ENCODE data around the gene CHST13. TPM values are rescaled to one million over a fixed set of nuclear protein-coding genes. Genes with fewer than 3 reads are reported as not detected.

The CHST13 gene
- polyA plus RNA-seq, 3 donors, result 16.6 to 41.8 (median 39.2) TPM

DNA sequence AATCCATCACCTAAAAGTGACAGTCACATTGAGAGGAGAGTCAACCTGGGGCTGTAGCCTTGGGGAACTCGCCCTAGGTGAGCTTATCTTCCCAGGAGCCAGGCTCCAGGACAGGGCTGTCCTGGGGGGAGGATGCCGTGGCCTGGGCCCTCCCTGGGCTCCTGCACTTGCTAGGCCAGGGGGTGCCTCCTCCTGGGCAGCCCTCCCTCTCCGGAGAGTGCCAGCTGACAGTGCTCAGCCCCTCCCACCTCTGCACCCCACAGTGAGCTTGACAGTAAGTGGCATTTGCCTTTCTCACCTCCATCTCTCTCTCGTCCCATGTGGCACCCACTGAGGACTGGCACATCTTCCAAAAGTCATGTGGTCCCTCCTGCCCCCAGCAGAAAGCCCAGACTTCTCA, 25.5 kb upstream of the CHST13 start:
- no peak overlapping the region for H3K9ac ChIP-seq (ENCODE audit: insufficient read depth, low read length, poor library complexity, severe bottlenecking)
- intact Hi-C loops (cut with micrococcal nuclease), result no loop called here
- WGBS (ENCODE audit: insufficient coverage), result 94% methylated on average over 4 of the region's 4 CpGs
- H4K20me1 ChIP-seq (ENCODE audit: insufficient read depth, low read length), result no peaks in the 10 kb centered on the region
- H3K36me3 ChIP-seq (replicated peaks in 1 of 2; ENCODE audit: control insufficient read depth in 1 of 2, insufficient read depth in 2 of 2, low read length in 2 of 2), result no peaks in the 10 kb centered on the region
- Mint-ChIP-seq H3K4me1 (peaks cover 3% of the 10 kb centered on the region), H3K27ac (no peak overlapping the region), H3K27me3 (ENCODE audit: low read depth in 3 of 3) (peaks cover 0 to 4% (median 4%) of the 10 kb centered on the region in 3 donors), H3K9me3 (no peaks in the 10 kb centered on the region), H3K4me3 (no peak overlapping the region), H3K36me3 (no peaks in the 10 kb centered on the region)
- DNase-seq, result no peak
- no peak overlapping the region for H3K4me3 ChIP-seq (replicated peaks in 1 of 3; ENCODE audit: low read depth in 2 of 3, low read length in 3 of 3)
- no peaks in the 10 kb centered on the region for H3K9me3 ChIP-seq (replicated peaks in 1 of 2; ENCODE audit: control insufficient read depth in 1 of 2, insufficient read depth in 1 of 2, low read length in 2 of 2)
- H3K4me2 ChIP-seq (replicated peaks; ENCODE audit: extremely low read depth, low read length, poor library complexity, severe bottlenecking), result no peak overlapping the region
- no peaks in the 10 kb centered on the region for H3K27me3 ChIP-seq (ENCODE audit: control insufficient read depth in 2 of 2, insufficient read depth in 2 of 2, low read length in 2 of 2)
- H2AFZ ChIP-seq (ENCODE audit: insufficient read depth, low read depth, low read length, poor library complexity, severe bottlenecking), result no peak overlapping the region
- TF ChIP-seq, protein P1, sequence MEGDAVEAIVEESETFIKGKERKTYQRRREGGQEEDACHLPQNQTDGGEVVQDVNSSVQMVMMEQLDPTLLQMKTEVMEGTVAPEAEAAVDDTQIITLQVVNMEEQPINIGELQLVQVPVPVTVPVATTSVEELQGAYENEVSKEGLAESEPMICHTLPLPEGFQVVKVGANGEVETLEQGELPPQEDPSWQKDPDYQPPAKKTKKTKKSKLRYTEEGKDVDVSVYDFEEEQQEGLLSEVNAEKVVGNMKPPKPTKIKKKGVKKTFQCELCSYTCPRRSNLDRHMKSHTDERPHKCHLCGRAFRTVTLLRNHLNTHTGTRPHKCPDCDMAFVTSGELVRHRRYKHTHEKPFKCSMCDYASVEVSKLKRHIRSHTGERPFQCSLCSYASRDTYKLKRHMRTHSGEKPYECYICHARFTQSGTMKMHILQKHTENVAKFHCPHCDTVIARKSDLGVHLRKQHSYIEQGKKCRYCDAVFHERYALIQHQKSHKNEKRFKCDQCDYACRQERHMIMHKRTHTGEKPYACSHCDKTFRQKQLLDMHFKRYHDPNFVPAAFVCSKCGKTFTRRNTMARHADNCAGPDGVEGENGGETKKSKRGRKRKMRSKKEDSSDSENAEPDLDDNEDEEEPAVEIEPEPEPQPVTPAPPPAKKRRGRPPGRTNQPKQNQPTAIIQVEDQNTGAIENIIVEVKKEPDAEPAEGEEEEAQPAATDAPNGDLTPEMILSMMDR (IDR thresholded peaks at IDR 0.05), result no peak
- no peaks in the 10 kb centered on the region for H3K4me1 ChIP-seq (ENCODE audit: control insufficient read depth in 1 of 2, insufficient read depth in 2 of 2, low read length in 2 of 2)
- no peaks in the 10 kb centered on the region for H3K79me2 ChIP-seq (ENCODE audit: insufficient read depth, low read length)
- no peak overlapping the region for H3K27ac ChIP-seq (ENCODE audit: low read depth in 1 of 2, low read length in 2 of 2)

DNA sequence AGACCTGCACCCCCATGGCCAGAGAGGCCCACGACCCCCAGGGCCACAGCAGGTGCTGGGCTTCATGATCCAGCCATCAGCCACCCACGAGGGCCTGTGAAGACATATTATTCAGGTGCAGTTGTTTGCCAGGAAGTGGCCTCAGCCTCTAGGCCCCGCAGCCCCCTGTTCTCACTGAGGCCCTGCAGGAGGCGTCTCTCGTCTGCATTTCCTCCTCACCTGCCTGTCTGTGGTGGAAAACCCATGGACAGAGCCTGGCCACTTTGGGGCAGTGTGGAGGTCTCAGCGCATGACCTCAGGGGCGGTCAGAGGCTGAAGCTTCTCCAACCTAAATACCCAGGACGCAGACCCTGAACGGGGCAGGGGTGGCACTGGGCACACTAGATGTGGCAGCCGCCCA, 25.0 kb upstream of the CHST13 start:
- no peaks in the 10 kb centered on the region for H3K4me1 ChIP-seq (ENCODE audit: control insufficient read depth in 1 of 2, insufficient read depth in 2 of 2, low read length in 2 of 2)
- H3K4me1 Mint-ChIP-seq, result peaks cover 3% of the 10 kb centered on the region
- TF ChIP-seq, protein P1 (IDR thresholded peaks at IDR 0.05), result no peak
- intact Hi-C loops (cut with micrococcal nuclease), result no loop called here
- no peak overlapping the region for H3K4me2 ChIP-seq (replicated peaks; ENCODE audit: extremely low read depth, low read length, poor library complexity, severe bottlenecking)
- H4K20me1 ChIP-seq (ENCODE audit: insufficient read depth, low read length), result no peaks in the 10 kb centered on the region
- no peaks in the 10 kb centered on the region for H3K36me3 Mint-ChIP-seq
- no peaks in the 10 kb centered on the region for H3K9me3 ChIP-seq (replicated peaks in 1 of 2; ENCODE audit: control insufficient read depth in 1 of 2, insufficient read depth in 1 of 2, low read length in 2 of 2)
- no peak for DNase-seq
- H3K4me3 Mint-ChIP-seq, result no peak overlapping the region
- H2AFZ ChIP-seq (ENCODE audit: insufficient read depth, low read depth, low read length, poor library complexity, severe bottlenecking), result no peak overlapping the region
- H3K27me3 ChIP-seq (ENCODE audit: control insufficient read depth in 2 of 2, insufficient read depth in 2 of 2, low read length in 2 of 2), result no peaks in the 10 kb centered on the region
- no peaks in the 10 kb centered on the region for H3K79me2 ChIP-seq (ENCODE audit: insufficient read depth, low read length)
- no peak overlapping the region for H3K27ac ChIP-seq (ENCODE audit: low read depth in 1 of 2, low read length in 2 of 2)
- no peak overlapping the region for H3K4me3 ChIP-seq (replicated peaks in 1 of 3; ENCODE audit: low read depth in 2 of 3, low read length in 3 of 3)
- H3K27ac Mint-ChIP-seq, result no peak overlapping the region
- WGBS (ENCODE audit: insufficient coverage), result 54% methylated on average over 8 of the region's 10 CpGs
- H3K9ac ChIP-seq (ENCODE audit: insufficient read depth, low read length, poor library complexity, severe bottlenecking), result no peak overlapping the region
- H3K36me3 ChIP-seq (replicated peaks in 1 of 2; ENCODE audit: control insufficient read depth in 1 of 2, insufficient read depth in 2 of 2, low read length in 2 of 2), result no peaks in the 10 kb centered on the region
- no peaks in the 10 kb centered on the region for H3K9me3 Mint-ChIP-seq
- H3K27me3 Mint-ChIP-seq (ENCODE audit: low read depth in 3 of 3), result peaks cover 0 to 4% (median 4%) of the 10 kb centered on the region in 3 donors

Data from CD14-positive monocyte (primary cell).